ENCODE data around the gene MLLT10. TPM values are rescaled to one million over a fixed set of nuclear protein-coding genes. Genes with fewer than 3 reads are reported as not detected.
A peak's percentile ranks its signal among the peaks of the same experiment; 100 is the strongest.

MLLT10 gene
- total RNA-seq, 1 experiment from 2014 or later, result 72.3 TPM

- no peak overlapping the region for H2BK5ac ChIP-seq (ENCODE audit: insufficient read length, low read length)
- no peak overlapping the region for H3K9ac ChIP-seq (ENCODE audit: extremely low read depth, insufficient read length, low read length)
- no peak overlapping the region for H3K56ac ChIP-seq (ENCODE audit: insufficient read length, low read depth, low read length)
- H3K9me3 ChIP-seq (ENCODE audit: control insufficient read depth, low read depth, low read length), result no peaks in the 10 kb centered on the region
- H3K27ac Mint-ChIP-seq, result 0 out of 7 replicates have a peak overlapping the region, but pooled peaks of 1 of the 3 experiments have one; percentile 67
- H3K27ac ChIP-seq (ENCODE audit: insufficient read length, low read depth, low read length), result no peak overlapping the region
- H2BK15ac ChIP-seq (ENCODE audit: low read depth, low read length), result no peak overlapping the region
- H2BK120ac ChIP-seq (ENCODE audit: low read depth, low read length, poor library complexity, severe bottlenecking), result no peak overlapping the region
- H3K4ac ChIP-seq (ENCODE audit: low read depth, low read length), result no peak overlapping the region
- no peak overlapping the region for H3K18ac ChIP-seq (ENCODE audit: insufficient read length, low read depth, low read length)
- no peak overlapping the region for H3K14ac ChIP-seq (ENCODE audit: insufficient read depth, low read length)
- H2AK5ac ChIP-seq (ENCODE audit: insufficient read length, low read length), result no peak overlapping the region
- H4K5ac ChIP-seq (ENCODE audit: insufficient read length, low read depth, low read length), result no peak overlapping the region
- H4K8ac ChIP-seq (replicated peaks; ENCODE audit: insufficient read length, low read depth, low read length), result no peak overlapping the region
- H2AFZ ChIP-seq (ENCODE audit: low read length), result no peak overlapping the region
- no peak for DNase-seq
- H3K36me3 Mint-ChIP-seq (ENCODE audit: insufficient read depth in 1 of 3, low read depth in 3 of 3), result peaks cover 9 to 22% (median 22%) of the 10 kb centered on the region in 3 experiments
- no peak overlapping the region for H4K91ac ChIP-seq (ENCODE audit: insufficient read length, low read depth, low read length)
- H3K4me2 ChIP-seq (ENCODE audit: insufficient read depth, insufficient read length, low read length), result no peak overlapping the region
- TF ChIP-seq CTCF (conservative IDR thresholded peaks at IDR 0.05), result no peak
- peaks cover 11 to 22% of the 10 kb centered on the region in 2 experiments for H3K4me1 Mint-ChIP-seq
- H2BK12ac ChIP-seq (ENCODE audit: insufficient read length, low read depth, low read length), result no peak overlapping the region
- WGBS (ENCODE audit: extremely low coverage, insufficient read length, low lambda C conversion rate), result no CpG with 5 or more reads among the region's 1 CpG
- H3K4me1 ChIP-seq (ENCODE audit: insufficient read depth, low read length), result no peaks in the 10 kb centered on the region
- H3K23me2 ChIP-seq (ENCODE audit: insufficient read length, low read depth, low read length, poor library complexity, severe bottlenecking), result no peaks in the 10 kb centered on the region
- H2BK20ac ChIP-seq (ENCODE audit: low read depth, low read length, poor library complexity, severe bottlenecking), result no peak overlapping the region
- peaks cover 5% of the 10 kb centered on the region for H3K79me1 ChIP-seq (ENCODE audit: insufficient read depth, low read depth, low read length, poor library complexity, severe bottlenecking)
- no peak overlapping the region for H3K4me3 Mint-ChIP-seq
- no peaks in the 10 kb centered on the region for H4K20me1 ChIP-seq (ENCODE audit: control insufficient read depth, insufficient read depth, insufficient read length)
- no peak overlapping the region for H3T11ph ChIP-seq (ENCODE audit: low read length)
- no peaks in the 10 kb centered on the region for H3K27me3 Mint-ChIP-seq (ENCODE audit: low read depth)
- peaks cover 0 to 4% of the 10 kb centered on the region in 2 experiments; a peak in 1 of 5 replicates for H3K9me3 Mint-ChIP-seq
- no peaks in the 10 kb centered on the region for H3K79me2 ChIP-seq (ENCODE audit: insufficient read depth, low read length)
- no peak overlapping the region for H3K23ac ChIP-seq (ENCODE audit: insufficient read length, low read depth, low read length)
- no peaks in the 10 kb centered on the region for H3K27me3 ChIP-seq (ENCODE audit: insufficient read depth, low read length)
Observed at GRCh38 chr10:21692916-21693315, 158.9 kb downstream of the MLLT10 start.
